Muscle of arm (tissue), 12 donors: ENCODE data around the gene MYO19. TPM values are rescaled to one million over a fixed set of nuclear protein-coding genes. Genes with fewer than 3 reads are reported as not detected.
A peak's percentile ranks its signal among the peaks of the same experiment; 100 is the strongest.
"Not testable (repeated sequence)": the region's sequence is repeated elsewhere in the genome, so short reads cannot be mapped to it uniquely, and the experiment has no call there.

Experiments
- DNase-seq: peaks from one replicate; pipeline ENCODE4 v3.0.0-alpha.2; 2013
- polyA plus RNA-seq, 12 donors: library from polyadenylated mRNA; unstranded; fragments of 120-200 nt; gene quantifications; one replicate each; pipeline ENCODE4 v1.2.1, GENCODE V29; 2013; ENCODE audit not compliant: insufficient read length in 12 of 12

Gene MYO19
- polyA plus RNA-seq, 12 donors, result 19.7 to 60.2 (median 30.8) TPM; not detected in 1

- DNase-seq, result no peak
Measured at GRCh38 chr17:36469733-36470132, 64.9 kb downstream of the MYO19 start.

GRCh38 chr17:36468903-36469635 is 65.6 kb downstream of the MYO19 start:
- DNase-seq, result no peak

GRCh38 chr17:36464765-36465088 is 69.9 kb downstream of the MYO19 start:
- no peak for DNase-seq

GRCh38 chr17:36463916-36464764 is 70.5 kb downstream of the MYO19 start:
- DNase-seq, result peak; percentile 48

GRCh38 chr17:36461330-36462110 is 73.1 kb downstream of the MYO19 start:
- no peak for DNase-seq

GRCh38 chr17:36460265-36460937 is 74.3 kb downstream of the MYO19 start:
- no peak for DNase-seq

GRCh38 chr17:36459601-36460000 is 75.1 kb downstream of the MYO19 start:
- DNase-seq, result no peak

GRCh38 chr17:36459045-36459444 is 75.6 kb downstream of the MYO19 start:
- no peak for DNase-seq

- DNase-seq, result not testable (repeated sequence)
Measured at GRCh38 chr17:36457701-36458100, 77.0 kb downstream of the MYO19 start.

GRCh38 chr17:36452888-36453287 is 81.8 kb downstream of the MYO19 start:
- DNase-seq, result not testable (repeated sequence)

- not testable (repeated sequence) for DNase-seq
Measured at GRCh38 chr17:36449997-36450396, 84.7 kb downstream of the MYO19 start.

Other genes with a start within 250 kb of the MYO19 start
- under 1 TPM in 1 of 12 donors, not detected in 11; 0.85 TPM for gene TBC1D3G, start 211.0 kb downstream of the MYO19 start, polyA plus RNA-seq
- gene TBC1D3H, start 146.4 kb downstream of the MYO19 start, polyA plus RNA-seq, result 10 to 100 TPM in 1 of 12 donors, not detected in 11; 11.2 TPM
- 10 to 100 TPM in 11 of 12 donors, not detected in 1; 25.5 to 66.1 (median 57.6) TPM for gene ZNHIT3, start 48.2 kb downstream of the MYO19 start, polyA plus RNA-seq
- 10 to 100 TPM in 2 of 12 donors, 1 to 10 TPM in 9, not detected in 1; 6.7 to 11.6 (median 9.3) TPM for gene PIGW, start 119 bp upstream of the MYO19 start, polyA plus RNA-seq
- gene GGNBP2, start 10.1 kb upstream of the MYO19 start, polyA plus RNA-seq, result 10 to 100 TPM in 11 of 12 donors, not detected in 1; 47.7 to 91.0 (median 64.3) TPM
- gene DHRS11, start 57.0 kb upstream of the MYO19 start, polyA plus RNA-seq, result 10 to 100 TPM in 1 of 12 donors, 1 to 10 TPM in 10, not detected in 1; 4.9 to 30.6 (median 6.9) TPM
- gene MRM1, start 66.7 kb upstream of the MYO19 start, polyA plus RNA-seq, result 1 to 10 TPM in 10 of 12 donors, not detected in 2; 3.0 to 4.8 (median 3.4) TPM